CD4-positive, alpha-beta T cell treated with Interleukin-6 for 4 hours (primary cell): ENCODE measurements around the gene NPFFR1.

Source experiments
- DNase-seq: peaks from one replicate; pipeline ENCODE4 v3.0.0-alpha.2; 2020; ENCODE audit warnings: mixed read lengths

The NPFFR1 gene

GRCh38 chr10:70283445-70284399, at the start of gene NPFFR1:
TSS of gene NPFFR1 (minus strand) at chr10:70284004. CDS start at chr10:70283676, 328 bp downstream.
- no peak for DNase-seq

DNA sequence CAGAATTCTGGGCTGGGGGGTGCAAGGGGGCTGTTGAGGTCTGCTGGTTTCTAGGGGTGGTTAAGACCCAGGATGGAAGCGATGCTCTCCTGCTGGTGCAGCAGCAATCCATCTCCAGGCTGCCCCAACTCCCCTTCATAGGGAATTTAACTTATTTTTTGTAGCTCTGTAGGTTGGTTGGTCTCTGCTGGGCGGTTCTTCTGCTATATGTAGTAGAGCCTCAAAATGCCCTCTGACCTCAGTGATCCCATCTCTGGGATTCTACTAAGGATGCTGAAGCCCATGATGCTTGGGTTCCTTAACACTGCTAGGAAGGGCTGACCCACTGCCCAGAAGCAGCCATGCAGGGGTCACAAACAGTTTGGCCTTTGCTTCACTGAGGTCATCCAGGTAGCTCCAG, 49.5 kb upstream of the NPFFR1 start:
- no peak for DNase-seq

DNA sequence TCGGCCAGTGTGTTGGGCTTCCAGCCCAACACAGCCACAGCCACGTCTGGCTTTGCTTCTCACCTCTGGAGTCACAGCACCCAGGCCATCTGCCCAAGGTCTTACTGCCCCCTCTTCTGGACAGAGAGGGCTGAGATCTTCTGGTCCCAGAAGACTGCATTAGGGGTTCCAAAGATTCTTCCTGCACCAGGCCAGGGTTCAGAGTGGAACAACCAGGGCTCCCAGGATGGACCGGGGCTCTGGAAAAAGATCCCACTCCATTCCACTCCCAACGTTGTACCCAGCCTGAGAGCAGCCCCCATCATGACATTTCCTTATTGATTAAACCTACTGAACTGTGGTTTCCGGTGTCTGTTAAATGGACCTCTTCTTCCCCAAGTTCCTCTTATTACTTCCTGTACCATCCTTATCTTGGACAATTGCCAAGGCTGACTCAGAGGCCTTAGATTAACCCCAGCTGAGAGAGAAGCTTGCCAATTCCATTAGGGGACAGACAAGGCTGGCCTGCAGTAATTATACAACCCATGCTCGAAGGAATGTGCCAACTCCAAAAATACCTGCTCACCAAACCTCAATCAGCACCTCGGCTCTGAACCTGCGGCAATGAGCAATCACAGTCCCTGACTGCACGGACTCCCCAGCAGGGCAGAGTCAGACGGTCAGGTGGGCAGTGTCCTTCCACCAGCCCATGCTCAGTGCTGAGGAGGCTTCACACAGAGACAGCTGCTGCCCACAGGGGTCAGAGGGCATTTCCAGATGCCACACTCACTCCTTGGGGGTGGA, 47.9 kb upstream of the NPFFR1 start:
- DNase-seq = peak; percentile 43

GRCh38 chr10:70331160-70331485, 47.3 kb upstream of the NPFFR1 start:
- no peak for DNase-seq

- no peak for DNase-seq
These were observed 46.9 kb upstream of the NPFFR1 start for GRCh38 chr10:70330671-70331070.

GRCh38 chr10:70328967-70329366, 45.2 kb upstream of the NPFFR1 start:
- no peak for DNase-seq

DNA sequence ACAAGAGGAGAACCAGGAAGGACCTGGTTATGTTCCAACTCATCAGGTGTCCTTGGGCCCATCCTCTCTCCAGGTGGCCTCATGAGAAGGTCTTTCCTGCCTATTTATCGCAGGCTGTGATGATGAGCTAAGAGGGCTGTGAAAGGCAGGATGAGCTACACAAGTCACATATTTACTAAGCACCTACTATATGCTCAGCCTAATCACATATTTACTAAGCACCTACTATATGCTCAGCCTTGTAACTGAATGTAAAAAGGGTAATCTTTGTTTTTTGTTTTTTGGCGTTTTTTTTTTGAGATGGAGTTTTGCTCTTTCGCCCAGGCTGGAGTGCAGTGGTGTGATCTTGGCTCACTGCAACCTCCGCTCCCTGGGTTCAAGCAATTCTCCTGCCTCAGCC, 44.2 kb upstream of the NPFFR1 start:
- DNase-seq = no peak

DNA sequence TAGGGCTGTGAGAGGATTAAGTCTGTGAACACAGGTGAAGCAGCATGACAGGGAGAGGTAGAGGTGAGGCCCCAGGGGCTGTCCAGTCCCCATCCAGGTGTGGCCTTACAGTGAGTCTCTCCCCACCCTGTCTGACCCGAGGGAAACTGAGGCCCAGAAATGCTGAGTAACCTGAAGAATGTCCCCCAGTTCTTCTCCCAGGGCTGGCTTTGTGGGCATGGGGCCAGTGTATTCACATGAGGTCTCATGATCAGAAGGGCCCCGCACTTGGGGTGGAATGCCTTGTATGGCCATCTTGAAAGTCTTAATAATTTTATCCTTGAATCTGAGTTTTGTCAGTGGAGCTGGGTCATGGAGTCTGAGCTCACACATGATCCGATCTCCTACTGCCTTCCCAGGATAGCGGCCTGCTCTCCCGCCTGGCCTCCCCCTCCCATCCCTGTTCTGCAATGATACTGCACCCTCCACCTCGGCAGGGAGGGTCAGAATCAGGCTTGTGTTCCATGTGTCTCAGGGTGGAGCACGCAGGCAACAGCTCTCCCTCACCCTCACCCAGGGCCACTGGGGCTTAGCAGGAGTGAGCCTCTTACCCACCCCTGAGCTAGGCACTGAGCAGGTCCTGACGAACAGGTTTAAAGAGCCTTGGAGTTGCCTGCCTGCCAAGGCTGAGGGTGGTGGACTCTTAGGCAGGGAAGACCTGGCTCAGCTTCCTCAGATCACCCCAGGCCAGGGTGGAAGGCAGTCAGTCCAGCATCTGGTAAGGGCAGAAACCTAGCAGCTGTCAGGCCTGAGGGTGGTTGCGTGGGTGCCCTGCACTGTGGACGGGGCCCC, 41.4 kb upstream of the NPFFR1 start:
- DNase-seq = no peak

GRCh38 chr10:70324339-70324861, 40.6 kb upstream of the NPFFR1 start:
- no peak for DNase-seq

GRCh38 chr10:70323697-70324338, 40.0 kb upstream of the NPFFR1 start:
- no peak for DNase-seq

GRCh38 chr10:70323138-70323696, 39.4 kb upstream of the NPFFR1 start:
- no peak for DNase-seq

DNA sequence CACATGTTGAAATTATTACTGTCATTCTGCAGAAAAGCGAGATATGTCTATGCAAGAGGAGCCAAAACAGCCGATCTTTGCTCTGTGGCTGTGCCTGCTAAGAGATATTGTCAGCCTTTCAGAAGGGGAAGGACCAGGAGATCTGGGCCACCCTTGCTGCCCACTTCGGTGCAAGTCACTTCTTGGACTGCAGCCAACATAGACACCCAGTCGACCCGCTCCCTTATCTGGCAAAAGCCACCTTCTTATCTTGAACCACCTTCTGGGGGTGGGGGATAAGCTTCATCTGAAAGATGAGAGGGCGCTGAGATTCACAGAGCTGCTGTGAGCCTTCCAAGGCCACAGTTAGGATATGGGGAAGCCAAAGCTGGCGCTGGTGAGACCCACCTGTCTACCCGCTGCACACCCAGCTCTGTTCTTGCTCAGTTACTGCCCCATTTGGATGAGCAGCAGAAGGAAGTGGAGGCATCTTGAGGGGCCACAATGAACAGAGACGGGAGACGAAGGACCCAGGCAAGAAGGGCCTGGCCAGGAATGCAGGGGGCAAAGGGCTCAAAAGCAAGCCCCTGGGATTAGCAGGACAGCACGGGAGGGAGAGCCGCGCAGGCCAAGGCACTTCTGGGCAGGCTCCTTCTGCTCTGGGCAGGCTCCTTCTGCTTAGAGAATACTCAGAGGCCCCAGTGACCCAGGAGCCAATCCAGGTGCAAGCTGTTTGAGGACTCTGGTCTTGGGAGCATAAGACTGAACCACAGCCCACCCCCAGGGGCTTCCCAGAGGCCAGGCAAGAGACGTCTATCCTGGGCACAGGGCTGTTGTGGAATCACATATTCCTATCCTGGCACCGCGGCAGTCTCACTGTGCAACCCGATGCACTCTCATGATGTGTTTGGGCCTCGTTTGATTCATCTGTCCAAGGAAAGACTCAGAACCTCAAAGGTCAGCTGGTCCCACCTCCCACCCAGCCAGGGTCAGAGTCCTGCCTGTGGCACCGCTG, 38.4 kb upstream of the NPFFR1 start:
- no peak for DNase-seq

DNA sequence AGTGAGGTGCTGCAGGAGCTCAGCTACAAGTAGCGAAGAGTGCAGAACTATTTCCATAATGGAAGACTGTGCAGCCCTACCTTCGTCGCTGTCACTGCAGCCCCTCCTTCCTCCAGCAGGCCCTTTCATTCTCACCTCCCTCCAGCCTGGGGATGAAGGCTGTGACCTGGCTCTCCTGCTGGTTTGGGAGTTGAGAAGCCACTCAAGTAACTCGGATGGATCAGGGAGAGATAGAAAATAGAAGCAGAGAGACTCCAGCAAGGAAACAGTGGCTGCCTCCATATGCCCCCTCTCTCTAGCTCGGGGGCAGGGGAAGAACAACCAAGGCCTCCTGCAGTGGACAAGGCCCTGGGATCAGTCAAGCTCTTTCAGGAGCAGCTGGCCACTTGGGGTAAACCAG, 37.4 kb upstream of the NPFFR1 start:
- DNase-seq = no peak

- no peak for DNase-seq
These were observed 36.9 kb upstream of the NPFFR1 start for GRCh38 chr10:70320751-70321150.

DNA sequence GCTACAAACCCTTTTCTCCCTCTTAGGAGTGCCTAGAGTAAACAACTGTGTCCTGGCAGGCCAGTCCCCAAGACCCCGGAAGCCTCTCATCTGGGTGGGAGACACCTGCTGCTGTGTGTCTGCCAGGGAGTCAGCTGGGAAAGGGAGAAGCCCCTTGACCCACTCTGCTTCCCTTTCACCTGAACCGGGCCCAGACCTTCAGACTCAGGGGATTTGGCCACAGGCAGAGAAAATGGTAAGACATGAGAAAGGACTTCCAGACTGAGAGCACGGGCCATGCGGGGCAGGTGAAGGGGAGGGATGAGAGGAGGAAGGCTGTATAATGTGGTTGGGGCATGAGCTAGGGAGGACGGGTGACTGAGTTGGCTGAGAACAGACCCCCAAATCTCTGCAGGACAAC, 36.0 kb upstream of the NPFFR1 start:
- no peak for DNase-seq

DNA sequence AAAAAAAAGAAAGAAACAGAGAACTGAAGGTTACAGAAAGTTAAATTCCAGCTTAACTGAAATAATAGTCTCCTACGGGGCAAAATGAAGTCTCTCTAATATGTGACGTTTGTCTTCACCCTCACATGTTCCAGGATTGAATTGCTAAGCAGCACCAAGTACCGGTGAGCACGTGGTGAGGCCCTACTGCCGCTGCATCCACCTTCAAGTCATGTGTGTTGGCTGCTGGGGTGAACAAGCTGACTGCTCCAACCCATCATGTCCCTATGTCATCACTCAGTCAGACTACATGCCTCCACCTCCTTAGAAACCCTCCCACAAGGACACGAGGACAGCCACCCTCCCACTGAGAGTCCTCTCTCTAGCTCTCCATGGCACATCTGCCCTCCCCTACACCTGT, 35.4 kb upstream of the NPFFR1 start:
- DNase-seq = no peak

DNA sequence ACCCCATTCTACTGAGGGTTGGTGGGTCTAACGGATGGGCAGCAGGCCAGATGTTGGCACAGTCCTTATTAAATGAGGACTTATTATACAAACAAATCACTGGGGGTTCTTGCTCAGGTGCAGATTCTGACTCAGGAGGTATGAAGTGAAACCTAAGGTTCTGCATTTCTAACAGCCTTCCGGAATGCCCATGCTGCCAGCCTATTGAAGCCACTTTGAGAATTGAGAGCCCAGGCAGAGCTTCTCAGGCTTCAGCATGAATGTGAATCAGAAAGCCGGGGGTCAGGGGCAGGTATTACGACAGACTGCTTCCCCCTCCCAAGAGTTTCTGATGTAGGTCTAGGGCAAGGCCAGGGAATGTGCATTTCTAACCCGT, 34.1 kb upstream of the NPFFR1 start:
- no peak for DNase-seq

DNA sequence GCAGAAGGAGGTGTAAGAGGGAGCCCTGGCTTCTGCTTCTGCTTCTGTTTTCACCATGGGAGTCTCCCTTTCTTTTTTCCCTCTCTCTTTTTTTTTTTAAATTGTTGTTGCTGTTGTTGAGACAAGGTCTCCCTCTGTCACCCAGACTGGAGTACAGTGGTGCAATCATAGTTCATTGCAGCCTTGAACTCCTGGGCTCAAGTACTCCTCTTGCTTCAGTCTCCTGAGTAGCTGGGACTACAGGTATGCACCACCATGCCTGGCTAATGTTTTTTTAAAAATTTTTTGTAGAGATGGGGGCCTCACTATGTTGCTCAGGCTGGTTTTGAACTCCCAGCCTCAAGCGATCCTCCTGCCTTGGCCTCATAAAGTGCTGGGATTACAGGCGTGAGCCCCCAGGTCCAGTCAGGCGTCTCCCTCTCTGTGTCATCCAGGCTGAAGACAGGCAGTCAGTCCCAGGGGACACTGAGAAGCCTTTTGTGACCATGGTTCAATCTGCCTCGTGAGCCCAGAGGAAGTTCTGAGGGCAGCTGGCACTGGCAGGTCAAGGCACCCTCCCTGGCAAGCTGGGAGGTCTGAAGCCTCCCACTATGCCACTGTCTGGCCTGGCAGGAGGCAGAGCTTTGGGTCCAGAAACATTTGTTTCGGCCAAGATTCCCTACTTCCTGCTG, 33.6 kb upstream of the NPFFR1 start:
- no peak for DNase-seq

GRCh38 chr10:70315815-70316214, 32.0 kb upstream of the NPFFR1 start:
- no peak for DNase-seq

DNA sequence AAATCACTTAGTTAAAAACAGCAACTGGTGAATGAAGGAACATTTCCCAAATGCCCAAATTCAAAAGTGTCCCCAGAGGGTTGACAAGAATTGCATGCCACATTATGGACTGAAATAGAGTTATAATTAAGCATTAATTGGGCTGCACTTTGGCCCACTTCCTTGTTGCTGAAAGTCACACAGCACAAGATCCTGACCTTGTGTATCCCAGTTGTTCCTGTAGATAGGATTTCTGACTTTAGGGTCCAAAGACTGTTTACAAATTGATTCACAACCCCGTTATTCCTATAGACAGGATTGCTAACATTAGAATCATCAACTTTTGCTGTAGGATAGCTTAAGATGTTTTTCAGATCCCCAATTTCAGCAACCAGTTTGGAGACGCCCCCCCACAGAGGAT, 31.5 kb upstream of the NPFFR1 start:
- DNase-seq = no peak
